Stimulated activated naive CD4-positive, alpha-beta T cell (primary cell): Measurements from ENCODE around the gene SAP130.

Experiments used
- DNase-seq, 6 experiments: peaks; one replicate each; lab custom pipeline; 2025; lab: John Stamatoyannopoulos, UW

Gene SAP130

DNA sequence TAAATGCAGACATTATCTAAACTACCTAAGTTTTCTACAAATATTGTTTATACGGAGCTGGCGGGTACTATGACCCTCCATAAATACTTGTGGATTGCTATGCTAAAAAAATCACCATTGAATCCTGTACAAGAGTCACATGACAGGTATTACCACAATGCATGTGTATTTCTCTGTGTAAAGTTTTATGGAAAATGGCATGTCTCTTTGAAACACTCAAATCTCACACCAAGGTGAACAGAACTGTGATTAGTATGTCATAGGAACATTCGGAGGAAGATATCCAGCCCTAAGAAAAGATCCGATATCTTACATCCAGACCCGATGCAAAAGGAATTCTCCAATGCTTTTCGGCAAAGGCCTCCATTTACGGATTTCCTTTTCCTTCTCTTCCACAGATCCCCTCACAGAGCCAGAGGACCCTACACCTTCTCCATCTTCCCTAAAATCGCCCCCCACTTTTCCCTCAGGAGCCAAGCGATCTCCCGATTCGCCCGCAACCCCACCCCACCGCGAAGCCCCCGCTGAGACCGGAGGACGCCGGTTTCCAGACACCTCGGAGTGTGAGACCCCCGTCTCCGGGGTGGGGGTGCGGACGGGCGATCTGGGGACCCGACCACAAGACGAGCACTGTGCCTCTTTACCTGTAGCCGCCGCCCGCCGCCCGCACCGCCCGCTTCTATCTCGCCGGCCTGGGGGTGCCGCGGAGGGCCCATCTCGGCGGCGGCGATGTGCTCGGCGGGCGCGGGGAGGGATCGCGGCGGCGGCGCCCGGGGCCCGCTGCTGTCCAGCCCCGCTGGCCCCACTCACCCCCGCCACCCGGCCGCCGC lies 1.2 kb downstream of the SAP130 start:
- DNase-seq = peak in 1 of 6 experiments; percentile 31

DNA sequence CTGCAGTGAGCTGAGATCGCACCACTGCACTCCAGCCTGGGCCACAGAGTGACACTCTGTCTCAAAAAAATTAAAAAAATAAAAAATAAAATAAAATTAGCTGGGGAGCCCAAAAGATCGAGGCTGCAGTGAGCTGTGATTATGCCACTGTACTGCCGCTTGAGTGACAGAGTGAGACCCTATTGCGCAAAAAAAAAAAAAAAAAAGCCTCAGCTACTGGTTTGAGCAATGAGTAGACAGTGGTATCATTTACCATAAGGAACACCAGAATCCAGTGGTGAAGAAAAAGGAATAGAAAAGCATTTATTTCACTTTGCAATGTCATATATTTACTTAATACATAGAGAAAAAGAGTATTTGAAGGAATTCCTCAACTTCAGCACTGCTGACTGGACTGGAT lies 3.0 kb downstream of the SAP130 start:
- no peak for DNase-seq

DNA sequence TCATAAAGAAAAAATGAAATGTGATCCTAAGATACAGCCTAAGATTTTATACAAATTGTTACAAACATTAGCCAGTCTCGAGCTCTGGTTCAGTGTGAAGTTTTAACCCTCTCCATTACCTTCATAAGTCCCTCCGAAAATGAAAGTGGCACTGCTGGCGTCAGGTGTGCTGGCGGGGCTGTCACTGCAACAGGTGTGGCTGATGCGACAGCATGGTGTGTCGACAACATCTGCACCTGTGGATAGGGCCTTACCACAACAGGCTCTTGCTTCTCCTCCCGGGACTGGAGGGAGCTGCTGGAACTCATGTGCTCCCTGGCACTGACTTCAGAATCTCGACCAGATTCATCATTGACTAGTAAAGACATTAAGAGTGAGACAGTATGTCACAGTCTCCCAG lies 10.3 kb downstream of the SAP130 start:
- DNase-seq = no peak

DNA sequence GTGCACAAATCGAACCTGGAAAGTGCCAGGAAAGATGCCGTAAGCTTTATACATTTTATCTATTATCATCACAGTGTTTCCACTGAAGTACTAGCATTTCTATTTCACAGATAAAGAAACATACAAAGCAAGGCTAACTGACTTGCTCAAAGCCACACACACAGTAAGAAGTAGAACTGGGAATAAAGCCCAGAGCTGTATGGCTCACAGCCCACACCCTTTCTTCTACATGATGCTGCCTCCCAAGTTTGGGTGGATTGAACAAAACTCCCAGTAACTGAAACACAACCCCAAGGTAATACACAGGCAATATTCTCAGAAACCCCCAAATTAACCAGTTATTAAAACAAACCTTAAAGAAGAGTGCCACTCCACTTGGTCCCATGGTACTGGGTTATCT lies 11.2 kb downstream of the SAP130 start:
- DNase-seq = no peak

DNA sequence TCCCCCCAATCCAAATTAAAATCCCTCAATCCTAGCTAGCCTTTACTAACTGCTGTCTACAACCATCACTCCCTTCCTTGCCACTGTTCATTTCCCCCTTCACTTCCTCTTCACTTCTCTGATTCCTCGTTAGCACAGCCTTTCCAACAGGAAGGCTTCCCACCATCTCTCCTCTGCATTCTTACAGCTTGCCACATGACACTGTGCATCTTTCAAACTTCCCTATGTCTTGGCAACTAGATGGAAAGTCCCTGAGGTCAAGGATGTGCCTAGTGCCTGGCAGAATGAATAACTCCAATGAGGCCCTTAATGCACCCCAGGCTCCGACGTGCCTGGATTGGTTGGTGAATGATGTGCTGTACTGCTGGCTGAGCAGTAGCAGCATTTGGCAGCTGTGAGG lies 15.2 kb downstream of the SAP130 start:
- no peak for DNase-seq

DNA sequence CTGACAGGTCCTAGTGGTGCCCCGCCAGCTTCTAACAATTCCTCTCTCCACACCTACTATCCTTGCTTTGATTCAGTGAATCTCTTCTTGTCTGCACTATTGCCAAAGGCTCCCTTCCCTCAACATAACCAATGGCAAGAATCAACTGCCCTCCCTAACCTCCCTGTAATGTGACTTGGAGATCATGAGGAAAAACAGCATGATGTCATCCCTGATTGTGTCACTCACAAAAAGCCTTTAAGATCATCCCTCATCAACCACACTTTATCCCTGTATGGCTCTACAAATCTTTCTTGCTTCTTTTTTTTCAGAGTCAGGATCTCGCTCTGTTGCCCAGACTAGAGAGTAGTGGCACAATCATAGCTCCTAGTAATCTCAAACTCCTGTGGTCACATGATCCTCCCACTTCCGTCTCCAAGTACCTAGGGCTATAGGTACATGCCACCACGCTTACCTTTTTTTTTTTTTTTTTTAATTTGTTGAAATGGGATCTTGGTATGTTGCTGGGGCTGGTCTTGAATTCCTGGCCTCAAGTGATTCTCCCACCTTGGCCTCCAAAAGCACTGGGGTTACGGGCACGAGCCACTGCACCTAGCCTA lies 19.7 kb downstream of the SAP130 start:
- DNase-seq = no peak

DNA sequence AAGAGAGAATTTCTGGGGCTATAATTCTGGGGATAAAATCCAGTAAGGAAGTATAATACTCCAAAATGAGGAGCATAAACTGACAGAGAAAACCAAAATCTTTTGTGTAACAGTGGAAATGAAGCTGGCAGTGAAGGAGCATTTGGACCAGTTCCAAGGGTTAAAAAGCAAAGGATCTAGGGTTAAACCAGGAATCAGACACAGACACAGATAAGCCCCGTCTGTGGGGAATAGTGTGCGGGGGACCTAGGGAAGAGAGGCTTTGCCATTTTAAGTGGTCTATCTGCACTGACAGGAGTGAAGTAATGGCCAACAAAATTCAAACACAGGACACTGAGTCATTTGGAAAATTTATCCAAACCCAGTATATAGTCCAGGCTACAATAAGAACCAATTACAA lies 23.4 kb downstream of the SAP130 start:
- no peak for DNase-seq

DNA sequence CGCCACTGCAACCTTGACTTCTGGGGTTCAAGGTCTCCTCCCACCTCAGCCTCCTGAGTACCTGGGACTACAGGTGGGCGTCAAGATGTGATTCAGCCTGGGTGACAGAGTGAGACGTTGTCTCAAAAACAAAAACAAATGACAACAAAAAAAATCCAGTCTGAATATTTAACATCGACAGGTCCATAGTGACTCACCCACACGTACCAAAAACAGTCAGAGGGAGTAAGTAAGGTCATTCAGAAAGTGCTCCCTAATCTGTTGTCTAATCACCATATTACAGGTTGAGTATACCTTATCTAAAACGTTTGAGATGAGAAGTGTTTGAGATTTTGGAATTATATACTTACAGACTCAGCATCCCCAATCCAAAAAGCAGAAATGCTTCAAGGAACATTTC lies 24.4 kb downstream of the SAP130 start:
- DNase-seq = no peak

DNA sequence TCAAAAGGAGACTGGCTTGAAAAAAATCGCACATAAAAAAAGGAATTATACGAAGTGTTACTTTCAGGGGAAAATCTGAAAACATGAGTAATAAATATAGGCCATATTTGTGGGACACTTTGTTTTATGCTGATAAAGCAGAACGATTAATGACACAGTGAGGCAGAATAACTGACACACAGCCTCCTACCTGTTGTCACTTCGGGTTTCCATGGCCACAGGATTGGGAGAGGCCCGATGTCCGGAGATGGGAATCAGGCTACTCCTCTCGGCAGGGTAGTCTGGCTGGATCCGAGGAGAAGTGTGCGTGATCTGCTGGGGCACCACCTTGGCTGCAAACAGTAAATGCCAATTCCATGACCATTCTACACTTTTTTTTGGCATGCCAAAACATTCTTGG lies 31.7 kb downstream of the SAP130 start:
- DNase-seq = no peak

DNA sequence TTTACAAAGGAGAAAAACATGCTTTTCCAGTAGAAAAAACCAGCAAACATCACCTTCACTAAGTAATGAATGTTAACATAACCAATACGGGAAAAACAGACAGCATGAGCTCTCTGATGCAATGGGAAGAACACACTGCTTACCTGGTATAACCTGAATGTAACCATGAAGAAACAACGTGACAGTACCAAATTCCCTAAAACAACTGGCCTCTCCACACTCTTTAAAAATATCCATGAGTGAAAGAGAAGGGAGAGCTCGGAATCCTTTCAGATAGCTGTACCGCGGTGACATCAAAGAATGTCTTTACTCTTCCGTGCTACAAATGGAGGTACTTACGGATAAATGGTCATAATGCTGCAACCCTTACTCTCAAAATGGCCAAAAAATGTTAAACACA lies 32.1 kb downstream of the SAP130 start:
- no peak for DNase-seq

DNA sequence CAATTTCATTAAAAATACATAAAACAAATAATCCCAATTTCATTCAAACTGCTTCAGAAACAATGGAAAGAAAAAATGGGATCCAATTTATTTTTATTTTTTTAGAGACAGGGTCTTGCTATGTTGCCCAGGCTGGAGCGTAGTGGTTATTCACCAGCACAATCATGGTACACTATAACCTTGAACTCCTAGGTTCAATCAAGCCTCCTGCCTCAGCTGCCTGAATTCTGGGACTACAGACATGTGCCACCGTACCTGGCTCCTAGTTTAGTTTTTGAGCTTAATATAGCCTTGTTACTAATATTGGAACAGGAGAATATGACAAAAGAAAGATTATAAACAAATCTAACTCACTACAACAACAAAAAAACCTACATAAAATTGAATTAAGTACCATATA lies 34.2 kb downstream of the SAP130 start:
- no peak for DNase-seq

DNA sequence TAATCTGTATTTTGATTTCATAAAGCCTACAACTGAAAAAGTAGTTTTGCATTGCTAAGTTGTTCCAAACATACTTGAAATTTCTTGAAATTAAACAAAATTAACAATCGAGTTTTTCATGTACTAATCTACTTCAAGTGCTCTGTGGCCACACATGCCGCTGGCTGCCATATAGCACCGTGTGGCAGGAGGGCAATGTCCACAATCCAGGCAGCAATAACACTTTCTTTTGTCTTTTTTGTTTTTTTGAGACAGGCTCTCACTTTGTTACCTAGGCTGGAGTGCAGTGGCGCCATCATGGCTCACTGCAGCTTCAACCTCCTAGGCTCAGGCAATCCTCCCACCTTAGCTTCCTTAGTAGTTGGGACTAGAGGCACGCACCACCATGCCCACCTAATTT lies 36.1 kb downstream of the SAP130 start:
- no peak for DNase-seq

DNA sequence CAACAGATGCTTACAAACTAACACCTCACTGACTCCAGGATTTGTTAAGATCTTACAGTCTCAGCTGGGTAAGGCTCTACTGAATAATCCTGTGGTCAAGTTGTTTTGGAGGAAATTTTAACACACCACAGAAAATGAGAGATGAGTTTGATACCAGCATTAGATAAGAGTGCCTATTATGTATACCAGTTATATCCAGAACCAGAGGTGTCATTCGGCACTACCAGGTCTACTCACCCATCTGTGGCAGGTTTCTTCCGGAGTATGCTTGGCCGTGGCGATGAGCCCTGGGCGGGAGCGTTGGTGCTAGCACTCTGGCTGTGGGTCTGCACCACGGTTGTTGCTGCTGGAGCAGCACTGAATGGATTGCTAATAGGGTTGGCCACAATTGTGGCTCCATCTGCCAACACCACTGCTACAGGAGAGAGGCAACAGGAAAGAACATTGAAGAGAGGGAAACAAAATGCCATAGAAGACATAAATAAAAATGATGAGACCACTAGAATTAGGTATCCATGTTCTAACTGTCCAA lies 41.2 kb downstream of the SAP130 start:
- no peak for DNase-seq

DNA sequence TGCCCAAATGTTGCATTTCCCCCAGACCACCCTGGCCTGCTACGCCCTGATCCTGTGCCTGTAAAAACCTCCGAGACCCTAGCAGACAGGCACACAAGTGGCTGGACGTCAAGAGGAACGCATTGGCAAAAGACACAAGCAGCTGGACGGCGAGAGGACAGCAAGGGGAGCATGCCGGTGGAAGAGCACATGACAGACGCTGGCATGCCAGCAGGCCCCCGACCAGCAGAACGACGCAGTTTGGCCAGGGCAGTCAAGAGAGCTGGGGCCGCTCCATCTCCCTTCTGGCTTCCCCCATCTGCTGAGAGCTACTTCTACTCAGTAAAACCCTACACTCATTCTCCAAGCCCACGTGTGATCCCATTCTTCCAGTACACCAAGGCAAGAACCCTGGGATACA lies 42.1 kb downstream of the SAP130 start:
- DNase-seq = no peak

DNA sequence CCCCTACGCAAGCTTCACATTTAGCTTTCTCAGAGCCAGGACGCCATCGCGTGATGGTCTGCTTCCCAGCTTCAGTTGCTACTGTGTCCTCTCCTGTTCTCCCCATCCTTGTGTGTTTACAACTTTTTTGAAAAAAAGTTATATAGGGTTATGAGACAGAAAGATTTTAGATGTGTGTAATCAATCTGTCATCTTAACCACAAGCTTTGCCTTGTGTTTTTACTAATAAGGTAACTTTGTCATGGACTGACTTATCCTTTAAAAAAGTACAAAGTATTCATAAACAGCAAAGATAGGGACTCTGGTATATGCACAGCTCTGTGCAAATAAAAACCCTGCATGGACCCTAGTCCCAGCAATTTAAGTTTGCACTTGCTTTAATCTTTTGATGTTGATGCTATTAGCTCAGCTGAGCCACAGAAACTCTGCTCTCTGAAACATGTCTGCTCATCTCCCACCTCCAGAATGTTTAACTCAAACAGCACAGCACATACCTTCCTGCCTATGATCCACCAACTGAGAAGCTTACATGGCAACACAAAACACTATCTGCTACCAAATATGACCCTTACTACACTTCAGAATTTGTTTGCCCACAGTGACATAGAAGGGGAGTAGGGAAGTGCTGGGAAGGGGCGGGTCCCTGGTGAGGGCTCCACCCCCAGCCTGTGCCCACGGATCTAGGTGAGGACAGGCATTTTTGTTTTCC lies 42.7 kb downstream of the SAP130 start:
- no peak for DNase-seq

DNA sequence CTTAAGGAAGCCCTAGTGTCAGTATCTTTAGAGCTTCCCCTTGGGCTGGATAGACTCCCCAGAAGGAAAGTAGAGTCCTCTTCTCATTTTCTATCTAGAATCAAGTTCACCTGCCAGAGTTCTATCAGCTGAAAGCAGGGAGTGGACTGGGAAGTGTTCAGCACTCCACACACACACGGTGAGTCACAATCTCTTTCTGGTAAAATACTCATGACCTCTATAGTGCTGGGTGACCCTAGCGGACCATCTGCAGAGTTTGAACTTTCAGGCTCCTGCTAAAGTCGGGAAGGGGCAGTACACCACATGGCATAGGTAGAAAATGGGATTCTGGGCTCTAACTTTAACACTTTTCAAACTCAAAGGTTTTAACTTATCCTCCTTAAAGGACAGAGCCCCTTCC lies 43.3 kb downstream of the SAP130 start:
- DNase-seq = no peak

DNA sequence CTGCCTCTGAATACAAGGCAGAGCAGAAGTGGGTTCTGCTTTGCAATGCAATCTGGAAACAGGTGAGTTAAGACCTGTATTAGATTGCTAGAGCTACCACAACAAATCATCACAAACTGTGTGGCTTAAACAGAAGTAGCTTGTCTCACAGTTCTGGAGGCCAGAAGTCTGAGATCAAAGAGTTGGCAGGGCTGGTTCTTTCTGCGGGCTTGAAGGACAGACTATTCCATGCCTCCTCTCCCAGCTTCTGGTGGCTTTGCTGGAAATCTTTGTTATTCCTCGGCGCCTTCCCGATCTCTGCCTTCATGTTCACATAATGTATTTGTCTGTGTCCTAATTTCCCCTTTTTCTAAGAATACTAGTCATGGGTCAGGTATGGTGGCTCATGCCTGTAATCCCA lies 58.4 kb downstream of the SAP130 start:
- no peak for DNase-seq

DNA sequence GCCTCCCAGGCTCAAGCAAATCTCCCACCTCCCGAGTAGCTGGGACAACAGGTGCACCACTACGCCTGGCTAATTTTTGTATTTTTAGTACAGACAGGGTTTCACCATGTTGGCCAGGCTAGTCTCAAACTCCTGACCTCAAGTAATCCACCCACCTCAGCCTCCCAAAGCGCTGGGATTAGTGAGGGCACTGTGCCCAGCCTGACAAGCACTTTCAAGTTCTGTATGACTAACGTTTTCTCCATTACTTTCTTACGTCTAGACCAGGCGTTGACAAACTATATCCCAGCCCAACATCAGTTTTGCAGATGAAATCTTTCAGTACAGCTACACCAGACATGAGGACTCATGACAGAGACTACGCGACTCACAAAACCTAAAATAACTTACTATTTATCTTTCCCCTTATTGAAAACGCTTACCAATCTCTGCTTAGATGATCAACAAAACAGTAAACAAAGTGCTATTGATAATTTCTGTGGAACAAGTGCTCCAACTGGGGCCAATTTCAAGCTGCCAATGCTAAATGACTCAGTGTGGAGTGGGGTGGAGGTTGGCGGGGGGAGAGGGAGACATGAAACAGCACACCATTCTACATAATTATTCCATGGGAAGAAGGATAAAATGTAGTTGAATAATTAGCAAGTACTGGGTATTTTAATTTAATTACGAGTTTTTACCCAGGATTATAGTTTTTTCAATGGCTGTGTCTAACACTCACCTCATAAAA lies 59.1 kb downstream of the SAP130 start:
- DNase-seq = no peak

DNA sequence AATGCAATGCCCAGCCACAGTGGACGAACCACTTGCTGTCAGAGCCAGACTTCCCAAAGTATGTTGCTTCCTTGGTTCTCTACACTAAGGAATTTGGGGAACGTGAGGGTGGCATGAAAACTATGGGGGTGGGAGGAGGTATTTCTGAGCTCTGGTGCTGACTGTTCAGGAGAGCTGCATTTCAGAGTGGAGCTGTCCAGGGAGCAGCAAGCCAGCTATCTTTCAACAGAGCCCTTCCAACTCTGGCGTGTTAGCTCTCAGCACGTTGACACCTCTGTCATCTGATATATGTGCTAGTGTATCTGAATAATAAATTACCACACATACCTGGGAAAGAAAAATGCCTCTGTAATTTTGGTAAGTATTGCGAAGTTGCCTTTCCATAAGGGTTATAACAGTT lies 66.1 kb downstream of the SAP130 start:
- DNase-seq = no peak

DNA sequence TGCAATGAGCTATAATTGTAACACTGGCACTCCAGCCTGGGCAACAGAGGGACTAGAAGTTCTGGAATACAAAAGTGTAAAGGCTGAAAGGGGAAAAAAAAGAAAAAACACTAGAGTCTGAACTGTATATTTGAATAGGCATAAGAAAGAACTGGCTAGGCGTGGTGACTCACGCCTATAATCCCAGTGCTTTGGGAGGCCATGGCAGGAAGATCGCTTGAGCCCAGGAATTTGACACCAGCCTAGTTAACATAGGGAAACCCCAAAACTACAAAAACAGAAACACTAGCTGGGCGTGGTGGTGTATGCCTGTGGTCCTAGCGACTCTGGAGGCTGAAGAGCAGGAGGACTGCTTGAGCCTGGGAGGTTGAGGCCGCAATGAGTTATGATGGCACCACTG lies 70.6 kb downstream of the SAP130 start:
- DNase-seq = no peak

DNA sequence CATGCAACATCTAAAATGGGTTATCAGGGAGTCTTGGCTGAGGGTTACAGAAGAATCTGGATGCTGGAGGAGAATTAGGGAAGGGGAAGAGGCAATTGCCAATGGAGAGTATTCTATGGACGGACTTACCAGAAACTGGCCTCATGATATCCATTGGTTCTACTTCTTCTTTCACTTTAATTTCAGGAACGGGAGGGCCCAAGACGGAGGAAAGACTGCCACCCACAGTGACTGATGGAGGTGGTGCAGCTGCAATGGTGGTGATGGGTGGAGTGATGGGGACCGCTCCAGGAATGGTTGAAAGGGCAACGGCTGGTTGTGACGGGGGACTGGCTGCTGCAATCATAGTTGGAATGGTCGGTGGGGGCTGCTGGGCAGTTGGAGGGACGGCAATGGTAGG lies 73.0 kb downstream of the SAP130 start:
- DNase-seq = no peak

DNA sequence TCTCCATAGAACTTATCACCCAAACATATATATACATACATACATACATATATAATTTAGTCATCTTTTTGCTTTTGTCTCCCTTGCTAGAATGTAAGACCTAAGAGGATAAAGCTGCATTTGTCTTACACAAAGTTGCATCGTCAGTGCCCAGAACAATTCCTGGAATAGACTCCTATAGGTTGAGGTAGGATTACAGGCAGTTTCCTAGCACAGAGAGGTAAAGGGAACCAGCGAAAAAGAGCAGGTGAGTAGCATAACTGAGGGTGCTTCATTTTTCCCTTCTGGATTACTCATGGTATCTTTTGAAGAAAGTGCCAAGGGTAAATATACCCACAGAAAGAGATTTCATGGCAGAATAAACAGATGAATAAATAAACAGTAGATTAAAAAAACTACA lies 74.0 kb downstream of the SAP130 start:
- DNase-seq = no peak
